Measurements from ENCODE around the gene PDK3.

PDK3 gene

DNA sequence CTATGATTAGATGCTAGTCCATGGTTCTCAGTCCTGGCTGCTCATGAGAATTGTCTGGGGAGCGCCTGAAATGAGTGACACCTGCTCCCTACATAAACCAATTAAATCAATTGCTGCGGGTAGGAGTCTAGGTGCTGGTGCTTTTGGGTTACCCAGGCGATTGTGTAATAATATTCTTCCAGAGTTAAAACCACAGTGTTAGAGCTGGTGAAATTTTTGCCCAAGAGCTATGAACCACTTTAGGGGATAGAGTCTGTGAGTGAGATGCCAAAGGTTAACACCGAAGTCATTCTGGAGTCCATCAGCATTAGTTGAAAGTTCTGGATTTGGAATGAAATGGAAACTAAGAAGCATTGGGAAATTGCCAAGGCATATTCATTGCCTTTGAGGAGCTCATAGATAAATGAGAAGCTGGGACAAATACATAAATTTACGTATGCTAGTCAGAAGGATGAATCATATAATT lies 15.3 kb downstream of the PDK3 start:
- no peaks in the 10 kb centered on the region for H3K9me3 Mint-ChIP-seq
- peaks cover 5% of the 10 kb centered on the region for H3K36me3 Mint-ChIP-seq (ENCODE audit: low read depth)
- TF ChIP-seq, protein P1, sequence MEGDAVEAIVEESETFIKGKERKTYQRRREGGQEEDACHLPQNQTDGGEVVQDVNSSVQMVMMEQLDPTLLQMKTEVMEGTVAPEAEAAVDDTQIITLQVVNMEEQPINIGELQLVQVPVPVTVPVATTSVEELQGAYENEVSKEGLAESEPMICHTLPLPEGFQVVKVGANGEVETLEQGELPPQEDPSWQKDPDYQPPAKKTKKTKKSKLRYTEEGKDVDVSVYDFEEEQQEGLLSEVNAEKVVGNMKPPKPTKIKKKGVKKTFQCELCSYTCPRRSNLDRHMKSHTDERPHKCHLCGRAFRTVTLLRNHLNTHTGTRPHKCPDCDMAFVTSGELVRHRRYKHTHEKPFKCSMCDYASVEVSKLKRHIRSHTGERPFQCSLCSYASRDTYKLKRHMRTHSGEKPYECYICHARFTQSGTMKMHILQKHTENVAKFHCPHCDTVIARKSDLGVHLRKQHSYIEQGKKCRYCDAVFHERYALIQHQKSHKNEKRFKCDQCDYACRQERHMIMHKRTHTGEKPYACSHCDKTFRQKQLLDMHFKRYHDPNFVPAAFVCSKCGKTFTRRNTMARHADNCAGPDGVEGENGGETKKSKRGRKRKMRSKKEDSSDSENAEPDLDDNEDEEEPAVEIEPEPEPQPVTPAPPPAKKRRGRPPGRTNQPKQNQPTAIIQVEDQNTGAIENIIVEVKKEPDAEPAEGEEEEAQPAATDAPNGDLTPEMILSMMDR (IDR thresholded peaks at IDR 0.05; ENCODE audit: unreplicated experiment in 3 of 3) = no peak
- H3K27ac Mint-ChIP-seq = no peak overlapping the region
- H3K27me3 Mint-ChIP-seq (ENCODE audit: low read depth) = no peaks in the 10 kb centered on the region
- H3K4me3 Mint-ChIP-seq = no peak overlapping the region
- H3K4me1 Mint-ChIP-seq = peaks cover 26% of the 10 kb centered on the region

DNA sequence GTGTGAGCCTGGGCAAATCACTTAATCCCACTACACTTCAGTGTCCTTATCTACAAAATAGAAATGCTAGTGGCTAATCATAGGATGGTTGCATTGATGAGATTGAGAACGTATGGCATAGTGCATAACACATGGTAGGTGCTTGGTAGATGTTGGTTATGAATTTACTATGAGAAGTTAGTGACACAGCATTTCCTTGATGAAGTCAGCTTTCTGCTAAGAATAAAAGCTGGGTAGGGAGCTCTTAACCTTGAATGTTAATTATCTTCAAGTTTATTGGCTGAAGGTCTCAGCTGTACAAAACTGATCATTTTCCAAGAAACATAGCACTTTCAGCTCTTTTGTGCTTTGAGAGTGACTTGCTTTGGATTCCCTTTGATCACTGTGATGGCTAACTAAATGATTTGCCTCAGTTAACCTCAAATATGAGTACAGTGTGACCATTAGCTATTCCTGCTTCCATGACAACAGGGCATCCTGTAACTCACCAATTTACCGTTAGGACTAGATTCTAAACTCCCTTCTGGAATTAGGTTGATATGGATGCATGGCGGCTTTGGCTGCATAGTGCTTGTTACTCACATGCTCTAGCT lies 17.8 kb downstream of the PDK3 start:
- Mint-ChIP-seq H3K36me3 (ENCODE audit: low read depth) (peaks cover 14% of the 10 kb centered on the region), H3K4me1 (peaks cover 14% of the 10 kb centered on the region), H3K4me3 (no peak overlapping the region), H3K9me3 (no peaks in the 10 kb centered on the region), H3K27ac (peak overlapping the region in 2 of 3 experiments; percentile 60 to 61), H3K27me3 (ENCODE audit: low read depth) (no peaks in the 10 kb centered on the region)
- TF ChIP-seq, protein P1 (IDR thresholded peaks at IDR 0.05; ENCODE audit: unreplicated experiment in 3 of 3) = no peak

DNA sequence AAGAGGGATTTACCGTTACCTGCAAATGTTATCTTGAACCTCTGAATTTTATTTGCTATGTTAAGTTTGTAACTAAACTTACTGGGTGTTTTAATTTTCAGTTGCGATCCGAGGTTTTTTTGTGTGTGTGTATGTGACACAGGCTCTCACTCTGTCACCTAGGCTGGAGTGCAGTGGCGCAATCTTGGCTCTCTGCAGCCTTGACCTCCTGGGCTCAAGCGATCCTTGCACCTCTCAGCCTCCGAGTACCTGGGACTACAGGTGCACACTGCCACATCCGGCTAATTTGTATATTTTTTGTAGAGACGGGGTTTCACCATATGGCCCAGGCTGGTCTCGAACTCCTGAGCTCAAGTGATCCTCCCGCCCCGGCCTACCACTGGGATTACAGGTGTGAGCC lies 18.5 kb downstream of the PDK3 start:
- H3K27me3 Mint-ChIP-seq (ENCODE audit: low read depth) = no peaks in the 10 kb centered on the region
- no peaks in the 10 kb centered on the region for H3K9me3 Mint-ChIP-seq
- peaks cover 12% of the 10 kb centered on the region for H3K4me1 Mint-ChIP-seq
- H3K4me3 Mint-ChIP-seq = no peak overlapping the region
- peaks cover 14% of the 10 kb centered on the region for H3K36me3 Mint-ChIP-seq (ENCODE audit: low read depth)
- TF ChIP-seq, protein P1 (IDR thresholded peaks at IDR 0.05; ENCODE audit: unreplicated experiment in 3 of 3) = no peak
- no peak overlapping the region for H3K27ac Mint-ChIP-seq

DNA sequence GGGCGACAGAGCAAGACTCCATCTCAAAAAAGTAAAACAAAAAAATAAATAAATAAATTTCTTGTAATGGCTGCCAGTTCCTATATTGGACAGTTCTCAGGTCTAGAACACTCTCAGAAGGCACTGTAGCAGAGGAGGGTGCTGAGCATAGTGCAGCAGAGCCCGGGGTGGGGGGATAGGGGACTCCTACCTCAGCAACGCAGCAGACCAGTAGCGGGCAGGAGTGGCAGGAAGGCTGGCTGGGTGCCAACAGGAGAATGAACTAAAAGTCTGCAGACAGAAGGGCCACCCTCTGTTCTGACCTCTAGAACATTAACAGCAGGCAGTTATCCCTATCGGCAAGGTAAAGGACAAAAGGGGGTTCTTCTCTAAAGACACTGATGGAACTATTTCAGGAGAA lies 20.2 kb downstream of the PDK3 start:
- Mint-ChIP-seq H3K27ac (no peak overlapping the region), H3K9me3 (no peaks in the 10 kb centered on the region), H3K4me3 (no peak overlapping the region), H3K36me3 (ENCODE audit: low read depth) (peaks cover 17% of the 10 kb centered on the region), H3K4me1 (no peaks in the 10 kb centered on the region), H3K27me3 (ENCODE audit: low read depth) (no peaks in the 10 kb centered on the region)
- TF ChIP-seq, protein P1 (IDR thresholded peaks at IDR 0.05; ENCODE audit: unreplicated experiment in 3 of 3) = no peak

DNA sequence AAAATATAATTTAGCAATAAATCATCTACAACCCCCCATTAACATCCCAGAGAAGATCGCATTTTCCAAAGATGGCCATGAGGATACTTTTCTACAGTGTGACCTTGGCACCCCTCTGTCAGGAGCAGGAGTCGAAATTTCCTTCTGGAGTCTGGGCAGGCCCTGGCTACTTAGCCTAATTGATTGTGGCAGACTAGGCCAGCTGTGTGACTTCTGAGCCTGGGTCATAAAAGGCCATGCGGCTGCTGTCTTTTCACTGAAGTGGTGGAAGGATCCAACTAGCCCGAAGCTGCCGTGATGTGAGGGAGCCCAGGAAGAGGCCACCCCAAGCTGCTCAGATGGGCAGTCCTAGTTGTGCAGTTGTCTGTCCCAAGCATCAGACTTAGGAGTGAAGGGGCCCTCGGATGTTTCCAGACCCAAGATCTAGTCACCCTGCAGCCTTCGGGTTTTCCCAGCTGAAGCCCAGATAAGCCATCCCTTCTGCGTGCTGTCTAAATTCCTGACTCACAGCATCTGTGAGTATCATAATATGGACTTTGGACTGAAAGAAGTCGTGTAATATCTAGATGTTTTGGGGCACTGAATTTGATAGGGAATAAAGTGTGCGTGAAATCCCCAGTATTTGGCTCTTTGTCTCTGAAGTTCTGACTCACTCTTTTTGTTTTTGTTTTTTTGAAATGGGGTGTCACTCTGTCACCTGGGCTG lies 21.0 kb downstream of the PDK3 start:
- TF ChIP-seq, protein P1 (IDR thresholded peaks at IDR 0.05; ENCODE audit: unreplicated experiment in 3 of 3) = no peak
- no peaks in the 10 kb centered on the region for H3K4me1 Mint-ChIP-seq
- no peak overlapping the region for H3K4me3 Mint-ChIP-seq
- no peaks in the 10 kb centered on the region for H3K9me3 Mint-ChIP-seq
- no peak overlapping the region for H3K27ac Mint-ChIP-seq
- H3K27me3 Mint-ChIP-seq (ENCODE audit: low read depth) = no peaks in the 10 kb centered on the region
- H3K36me3 Mint-ChIP-seq (ENCODE audit: low read depth) = peaks cover 19% of the 10 kb centered on the region

DNA sequence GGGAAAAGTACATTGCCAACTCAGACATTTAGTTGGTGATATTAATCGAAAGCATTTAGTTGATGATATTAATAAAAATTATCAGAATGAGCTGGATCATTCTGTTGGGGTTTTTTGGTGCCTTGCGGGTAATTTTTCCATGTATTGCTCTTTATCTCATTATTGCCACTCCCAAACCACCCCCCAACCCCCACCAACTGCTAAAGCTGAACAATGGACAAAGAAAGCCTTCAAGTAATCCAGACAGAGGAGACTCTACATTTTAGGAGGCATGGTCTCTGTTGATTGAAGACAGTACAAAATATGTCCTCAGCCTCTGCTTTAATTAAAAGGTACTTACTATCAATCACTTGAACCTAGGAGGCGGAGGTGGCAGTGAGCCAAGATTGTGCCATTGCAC lies 22.5 kb downstream of the PDK3 start:
- TF ChIP-seq, protein P1 (IDR thresholded peaks at IDR 0.05; ENCODE audit: unreplicated experiment in 3 of 3) = no peak
- peaks cover 19% of the 10 kb centered on the region for H3K36me3 Mint-ChIP-seq (ENCODE audit: low read depth)
- no peaks in the 10 kb centered on the region for H3K27me3 Mint-ChIP-seq (ENCODE audit: low read depth)
- H3K9me3 Mint-ChIP-seq = no peaks in the 10 kb centered on the region
- H3K4me3 Mint-ChIP-seq = no peak overlapping the region
- H3K4me1 Mint-ChIP-seq = no peaks in the 10 kb centered on the region
- H3K27ac Mint-ChIP-seq = no peak overlapping the region

All from nephron (organoid).